DMS114 treated with DMSO at 0.1 percent for 48 hours (cell line): ENCODE data around the gene DPEP1.

ENCODE experiments used
- DNase-seq: peaks from one replicate; lab custom pipeline; 2025; ENCODE audit not compliant: unreplicated experiment; lab: John Stamatoyannopoulos, UW

DPEP1 gene

GRCh38 chr16:89598199-89598598, 15.2 kb upstream of the DPEP1 start:
- no peak for DNase-seq

GRCh38 chr16:89599451-89599858, 14.0 kb upstream of the DPEP1 start:
- no peak for DNase-seq

GRCh38 chr16:89599902-89600301, 13.5 kb upstream of the DPEP1 start:
- DNase-seq, result no peak

- DNase-seq, result no peak
Observed at GRCh38 chr16:89600427-89600826, 13.0 kb upstream of the DPEP1 start.

GRCh38 chr16:89600956-89601355, 12.5 kb upstream of the DPEP1 start:
- no peak for DNase-seq

- no peak for DNase-seq
Observed at GRCh38 chr16:89601906-89602272, 11.6 kb upstream of the DPEP1 start.

GRCh38 chr16:89602273-89602951, 11.0 kb upstream of the DPEP1 start:
- DNase-seq, result no peak

- DNase-seq, result no peak
Observed at GRCh38 chr16:89602952-89603590, 10.4 kb upstream of the DPEP1 start.

GRCh38 chr16:89604764-89605163, 8.7 kb upstream of the DPEP1 start:
- no peak for DNase-seq

- no peak for DNase-seq
Observed at GRCh38 chr16:89605186-89605970, 8.1 kb upstream of the DPEP1 start.

GRCh38 chr16:89606006-89606405, 7.4 kb upstream of the DPEP1 start:
- no peak for DNase-seq

GRCh38 chr16:89607453-89607852, 6.0 kb upstream of the DPEP1 start:
- DNase-seq, result no peak

GRCh38 chr16:89607937-89608740, 5.3 kb upstream of the DPEP1 start:
- DNase-seq, result no peak

- DNase-seq, result no peak
Observed at GRCh38 chr16:89610108-89610453, 3.4 kb upstream of the DPEP1 start.

GRCh38 chr16:89612415-89613166, 851 bp upstream of the DPEP1 start:
- no peak for DNase-seq

- DNase-seq, result no peak
Observed at GRCh38 chr16:89613954-89614459, 565 bp downstream of the DPEP1 start.

GRCh38 chr16:89615176-89615575, 1.7 kb downstream of the DPEP1 start:
- DNase-seq, result no peak

GRCh38 chr16:89615596-89616090, 2.2 kb downstream of the DPEP1 start:
- no peak for DNase-seq

- DNase-seq, result no peak
Observed at GRCh38 chr16:89616623-89617022, 3.2 kb downstream of the DPEP1 start.

GRCh38 chr16:89617036-89617435, 3.6 kb downstream of the DPEP1 start:
- DNase-seq, result no peak
